Hepatocyte (in vitro differentiated cells): ENCODE results near the gene QARS1. TPM values are rescaled to one million over a fixed set of nuclear protein-coding genes. Genes with fewer than 3 reads are reported as not detected.

ENCODE experiments used
- DNase-seq: peaks from one replicate; pipeline ENCODE4 v3.0.0-alpha.2; 2016; ENCODE audit warnings: low spot score
- H2AFZ ChIP-seq: fragments of 200-600 bp; sonication (generic); 2 replicates; pipeline ENCODE4 v1.6.0; 2016; ENCODE audit warnings: antibody characterized with exemption, mild to moderate bottlenecking
- H3K27ac ChIP-seq: fragments of 200-600 bp; sonication (generic); 2 replicates; pipeline ENCODE4 v1.5.1; 2016; ENCODE audit warnings: mild to moderate bottlenecking
- H3K27me3 ChIP-seq: fragments of 200-600 bp; sonication (generic); 2 replicates; pipeline ENCODE4 v1.6.1; 2016
- H3K36me3 ChIP-seq: fragments of 200-600 bp; sonication (generic); replicated peaks from 2 replicates; pipeline ENCODE4 v1.5.1; 2016; ENCODE audit warnings: low read depth; ENCODE audit not compliant: insufficient read depth
- H3K4me1 ChIP-seq: fragments of 200-600 bp; sonication (generic); 2 replicates; pipeline ENCODE4 v1.5.1; 2016; ENCODE audit warnings: mild to moderate bottlenecking, moderate library complexity; ENCODE audit not compliant: insufficient read depth
- H3K4me2 ChIP-seq: fragments of 200-600 bp; sonication (generic); 2 replicates; pipeline ENCODE4 v1.6.0; 2016
- H3K4me3 ChIP-seq: fragments of 200-600 bp; sonication (generic); 2 replicates; pipeline ENCODE4 v1.5.1; 2016; ENCODE audit warnings: mild to moderate bottlenecking
- H3K79me2 ChIP-seq: fragments of 200-600 bp; sonication (generic); 2 replicates; pipeline ENCODE4 v1.6.0; 2017; ENCODE audit warnings: mild to moderate bottlenecking
- H3K9me2 ChIP-seq: fragments of 200-600 bp; sonication (generic); replicated peaks from 2 replicates; pipeline ENCODE4 v1.6.0; 2017; ENCODE audit warnings: mild to moderate bottlenecking; ENCODE audit not compliant: insufficient read depth
- H3K9me3 ChIP-seq: fragments of 200-600 bp; sonication (generic); 2 replicates; pipeline ENCODE4 v1.5.1; 2016; ENCODE audit warnings: low read depth, mild to moderate bottlenecking
- H4K20me1 ChIP-seq: fragments of 200-600 bp; sonication (generic); 2 replicates; pipeline ENCODE4 v1.6.0; 2016; ENCODE audit warnings: mild to moderate bottlenecking; ENCODE audit not compliant: insufficient read depth, poor library complexity, severe bottlenecking
- CTCF ChIP-seq: fragments of 200-600 bp; sonication (generic); IDR thresholded peaks from 2 replicates; pipeline ENCODE4 v1.5.1; 2016; ENCODE audit warnings: antibody characterized with exemption, mild to moderate bottlenecking; ENCODE audit not compliant: poor library complexity
- EZH2 ChIP-seq: fragments of 200-600 bp; sonication (generic); IDR thresholded peaks from 2 replicates; pipeline ENCODE4 v1.6.1; 2016; ENCODE audit warnings: antibody characterized with exemption, mild to moderate bottlenecking, borderline replicate concordance
- EZH2phosphoT487 ChIP-seq: fragments of 200-600 bp; sonication (generic); IDR thresholded peaks from one replicate; pipeline ENCODE4 v1.6.1; 2018; ENCODE audit warnings: antibody characterized with exemption, mild to moderate bottlenecking, low read depth, moderate library complexity; ENCODE audit not compliant: unreplicated experiment, severe bottlenecking
- WGBS: methylation state at CpG from one replicate; pipeline ENCODE4 v1.1.6; 2016; ENCODE audit warnings: low lambda C conversion rate; ENCODE audit errors: missing lambda C conversion rate; 5-methylcytosine and 5-hydroxymethylcytosine counted together
- microRNA-seq: library from miRNA; unstranded; fragments of <30 nt; microRNA quantifications from one replicate; pipeline ENCODE4, GENCODE V29; 2017
- polyA plus RNA-seq: library from polyadenylated mRNA; unstranded; fragments of >200 nt; fragmentation: Nextera tagmentation; extraction: Ambion mirVana; gene quantifications from 2 replicates; pipeline ENCODE4 v1.2.1, GENCODE V29; 2016
- small RNA-seq: library from RNA; depleted of rRNA; stranded (forward); fragments of <200 nt; gene quantifications from one replicate; pipeline ENCODE3, GENCODE V24; 2014
- total RNA-seq: library from RNA; depleted of rRNA; stranded (reverse); fragments of >200 nt; gene quantifications from 2 replicates; pipeline ENCODE4 v1.2.3, GENCODE V29; 2014

QARS1 gene
- total and polyA plus RNA-seq, 2 experiments from 2014 or later, result 104 to 206 TPM

- Histone ChIP-seq H3K27ac (no peak overlapping the region), H4K20me1 (no peaks in the 10 kb centered on the region), H3K9me2 (no peaks in the 10 kb centered on the region), H3K27me3 (no peaks in the 10 kb centered on the region), H3K4me2 (no peak overlapping the region), H3K9me3 (no peaks in the 10 kb centered on the region), H3K4me3 (no peak overlapping the region), H3K36me3 (no peaks in the 10 kb centered on the region), H3K4me1 (no peaks in the 10 kb centered on the region), H2AFZ (no peak overlapping the region), H3K79me2 (peaks cover 13% of the 10 kb centered on the region)
- DNase-seq, result no peak
- no peak for TF ChIP-seq EZH2phosphoT487
- no peak for TF ChIP-seq EZH2
- no peak for TF ChIP-seq CTCF
- WGBS, result 95% methylated on average over 2 of the region's 2 CpGs
Observed at GRCh38 chr3:49054344-49054862, 50.2 kb downstream of the QARS1 start.

GRCh38 chr3:49053543-49053942 lies 51.0 kb downstream of the QARS1 start:
- Histone ChIP-seq H4K20me1 (peaks cover 6% of the 10 kb centered on the region), H3K27ac (no peak overlapping the region), H3K9me2 (no peaks in the 10 kb centered on the region), H3K36me3 (no peaks in the 10 kb centered on the region), H3K9me3 (no peaks in the 10 kb centered on the region), H2AFZ (no peak overlapping the region), H3K4me1 (no peaks in the 10 kb centered on the region), H3K79me2 (peaks cover 16% of the 10 kb centered on the region), H3K27me3 (no peaks in the 10 kb centered on the region), H3K4me3 (no peak overlapping the region), H3K4me2 (no peak overlapping the region)
- no peak for DNase-seq
- TF ChIP-seq CTCF (no peak), EZH2 (no peak), EZH2phosphoT487 (no peak)
- 100% methylated on average over 1 of the region's 1 CpG for WGBS

Small RNA genes lying within 50 kb of the gene (microRNA-seq; reads per million reads assigned to microRNA genes)
- 1.8 reads per million for gene MIR6890

Small RNA genes lying within 50 kb of the gene (small RNA-seq; reads per million reads assigned to genes)
- not detected for gene RN7SL182P

Other genes starting within 250 kb of the QARS1 start
- 59.1 and 61.3 TPM in 2 replicates for gene SLC25A20, start 205.9 kb downstream of the QARS1 start, total RNA-seq
- 38.0 and 46.0 TPM in 2 replicates for gene SLC25A20, start 205.9 kb downstream of the QARS1 start, polyA plus RNA-seq
- 58.7 and 60.9 TPM in 2 replicates for gene ARIH2, start 185.9 kb downstream of the QARS1 start, total RNA-seq
- 41.7 and 45.3 TPM in 2 replicates for gene ARIH2, start 185.9 kb downstream of the QARS1 start, polyA plus RNA-seq
- 39.4 and 42.5 TPM in 2 replicates for gene P4HTM, start 114.5 kb downstream of the QARS1 start, total RNA-seq
- gene P4HTM, start 114.5 kb downstream of the QARS1 start, polyA plus RNA-seq, result 84.0 and 85.3 TPM in 2 replicates
- gene WDR6, start 97.4 kb downstream of the QARS1 start, total RNA-seq, result 124 and 157 TPM in 2 replicates
- gene WDR6, start 97.4 kb downstream of the QARS1 start, polyA plus RNA-seq, result 190 and 215 TPM in 2 replicates
- gene DALRD3, start 86.2 kb downstream of the QARS1 start, total RNA-seq, result 25.0 and 29.3 TPM in 2 replicates
- 27.0 and 40.6 TPM in 2 replicates for gene DALRD3, start 86.2 kb downstream of the QARS1 start, polyA plus RNA-seq
- 58.7 and 70.7 TPM in 2 replicates for gene NDUFAF3, start 82.6 kb downstream of the QARS1 start, total RNA-seq
- gene NDUFAF3, start 82.6 kb downstream of the QARS1 start, polyA plus RNA-seq, result 140 and 173 TPM in 2 replicates
- 180 and 184 TPM in 2 replicates for gene IMPDH2, start 75.4 kb downstream of the QARS1 start, total RNA-seq
- 115 TPM in 2 replicates for gene IMPDH2, start 75.4 kb downstream of the QARS1 start, polyA plus RNA-seq
- 57.7 and 79.9 TPM in 2 replicates for gene QRICH1, start 10.7 kb downstream of the QARS1 start, total RNA-seq
- gene QRICH1, start 10.7 kb downstream of the QARS1 start, polyA plus RNA-seq, result 38.2 and 42.6 TPM in 2 replicates
- 44.2 and 44.6 TPM in 2 replicates for gene USP19, start 16.1 kb upstream of the QARS1 start, total RNA-seq
- gene USP19, start 16.1 kb upstream of the QARS1 start, polyA plus RNA-seq, result 31.4 and 32.7 TPM in 2 replicates
- gene LAMB2, start 28.3 kb upstream of the QARS1 start, total RNA-seq, result 343 and 396 TPM in 2 replicates
- gene LAMB2, start 28.3 kb upstream of the QARS1 start, polyA plus RNA-seq, result 437 and 474 TPM in 2 replicates
- gene CCDC71, start 61.6 kb upstream of the QARS1 start, total RNA-seq, result 36.5 and 40.9 TPM in 2 replicates
- gene CCDC71, start 61.6 kb upstream of the QARS1 start, polyA plus RNA-seq, result 0.09 and 0.60 TPM in 2 replicates
- gene KLHDC8B, start 66.8 kb upstream of the QARS1 start, total RNA-seq, result 54.6 and 72.0 TPM in 2 replicates
- 86.4 and 97.1 TPM in 2 replicates for gene KLHDC8B, start 66.8 kb upstream of the QARS1 start, polyA plus RNA-seq
- 1.8 and 4.5 TPM in 2 replicates for gene C3orf62, start 172.5 kb upstream of the QARS1 start, total RNA-seq
- gene C3orf62, start 172.5 kb upstream of the QARS1 start, polyA plus RNA-seq, result 2.8 and 3.3 TPM in 2 replicates
- gene USP4, start 235.3 kb upstream of the QARS1 start, total RNA-seq, result 14.4 and 20.1 TPM in 2 replicates
- gene USP4, start 235.3 kb upstream of the QARS1 start, polyA plus RNA-seq, result 23.9 and 26.5 TPM in 2 replicates